Upper lobe of left lung (tissue), 4 donors: Measurements from ENCODE around the gene PPP2R2B.

Source experiments
- CTCF ChIP-seq, 6 experiments: fragments of 450-650 bp in 4 of 6; fragments of 200-600 bp in 2 of 6; sonication (generic) in 2 of 6; IDR thresholded peaks; one replicate each; pipeline ENCODE4 v1.5.1; 2016 to 2019; ENCODE audit warnings: antibody characterized with exemption in 6 of 6
- EP300 ChIP-seq, 4 donors: sonication (generic); formaldehyde crosslinking; IDR thresholded peaks; one replicate each; pipeline ENCODE4 v1.5.1; 2017; ENCODE audit warnings: antibody characterized with exemption in 4 of 4, control low read depth in 2 of 4
- POLR2A ChIP-seq, 4 donors: fragments of 450-650 bp; IDR thresholded peaks; one replicate each; pipeline ENCODE4 v1.5.1; 2016 to 2017; ENCODE audit warnings: antibody characterized with exemption in 4 of 4, mild to moderate bottlenecking in 2 of 4
- POLR2AphosphoS5 ChIP-seq, 2 donors: sonication (generic); formaldehyde crosslinking; IDR thresholded peaks; one replicate each; pipeline ENCODE4 v1.5.1; 2017; ENCODE audit warnings: antibody characterized with exemption in 2 of 2

DNA sequence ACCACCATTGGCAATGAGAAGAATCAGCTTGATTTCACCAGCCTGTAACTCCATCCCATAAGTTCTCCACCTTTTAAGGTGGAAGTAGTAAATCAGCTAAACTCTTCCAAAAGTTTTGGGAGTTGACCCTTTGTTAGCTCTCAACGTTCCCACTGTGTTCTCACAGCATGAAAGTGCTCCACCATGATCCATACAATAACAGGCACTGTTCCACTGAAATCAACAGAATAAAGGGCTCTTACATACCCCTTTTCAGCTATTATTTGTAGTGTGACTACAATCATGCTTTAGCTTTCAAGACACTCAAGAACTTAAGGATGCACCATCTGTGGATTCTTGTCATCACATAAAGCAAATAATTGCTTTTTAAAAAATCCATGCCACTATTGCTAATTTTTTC lies 81.6 kb downstream of the PPP2R2B start:
- TF ChIP-seq POLR2AphosphoS5 (IDR thresholded peaks at IDR 0.05) (no peak), CTCF (IDR thresholded peaks at IDR 0.05) (no peak), EP300 (IDR thresholded peaks at IDR 0.05) (no peak), POLR2A (IDR thresholded peaks at IDR 0.05) (no peak)
